HG03565 (cell line): ENCODE data around the gene SMAD3.

Source experiments
- ATAC-seq: cut with Tn5 transposase; IDR thresholded peaks from one replicate; pipeline ENCODE4 v1.9.1; 2021; ENCODE audit warnings: mild to moderate bottlenecking, moderate library complexity; ENCODE audit not compliant: unreplicated experiment

SMAD3 gene

GRCh38 chr15:67124911-67125588 lies 59.6 kb downstream of the SMAD3 start:
- no peak for ATAC-seq

GRCh38 chr15:67125589-67126502 lies 60.4 kb downstream of the SMAD3 start:
- no peak for ATAC-seq

DNA sequence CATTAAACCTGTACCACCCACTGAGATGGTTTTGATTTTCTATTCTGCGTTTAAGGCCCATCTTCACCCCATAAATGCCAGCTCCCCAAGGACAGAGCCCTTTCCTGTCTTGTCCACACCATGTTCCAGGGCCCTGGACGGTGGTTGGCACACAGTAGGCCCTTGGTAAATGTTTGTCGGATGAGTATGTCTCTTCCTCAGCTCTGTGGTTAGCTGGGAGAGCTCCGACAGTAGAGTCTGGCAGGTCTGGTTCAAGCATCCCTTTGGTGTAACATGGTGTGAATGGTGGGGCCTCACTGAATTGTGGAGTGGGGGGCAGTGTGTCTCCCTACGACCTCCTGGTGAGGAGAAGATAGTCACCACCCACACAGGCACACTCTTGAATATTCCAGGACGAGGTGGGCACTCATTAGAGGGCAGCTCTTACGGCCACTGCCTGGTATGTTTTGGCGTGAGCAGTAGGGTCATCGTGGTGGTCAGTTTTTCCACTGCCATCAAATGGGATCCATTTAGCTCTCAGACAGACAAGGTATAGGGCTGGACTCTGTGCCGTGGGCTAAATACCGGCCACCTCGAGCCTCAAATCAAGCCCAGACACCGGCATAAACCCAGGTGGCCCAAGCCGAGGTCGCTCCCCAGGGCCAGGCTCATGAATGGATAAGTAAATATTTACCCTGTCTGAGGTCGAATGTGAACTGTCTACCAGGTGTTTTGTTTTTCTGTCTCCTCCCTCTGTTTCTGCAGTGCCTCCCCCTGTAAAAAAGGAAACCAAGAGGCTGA lies 61.3 kb downstream of the SMAD3 start:
- no peak for ATAC-seq

- no peak for ATAC-seq
Observed at GRCh38 chr15:67127331-67127664, 61.9 kb downstream of the SMAD3 start.

- ATAC-seq, result no peak
Observed at GRCh38 chr15:67127965-67128364, 62.6 kb downstream of the SMAD3 start.

DNA sequence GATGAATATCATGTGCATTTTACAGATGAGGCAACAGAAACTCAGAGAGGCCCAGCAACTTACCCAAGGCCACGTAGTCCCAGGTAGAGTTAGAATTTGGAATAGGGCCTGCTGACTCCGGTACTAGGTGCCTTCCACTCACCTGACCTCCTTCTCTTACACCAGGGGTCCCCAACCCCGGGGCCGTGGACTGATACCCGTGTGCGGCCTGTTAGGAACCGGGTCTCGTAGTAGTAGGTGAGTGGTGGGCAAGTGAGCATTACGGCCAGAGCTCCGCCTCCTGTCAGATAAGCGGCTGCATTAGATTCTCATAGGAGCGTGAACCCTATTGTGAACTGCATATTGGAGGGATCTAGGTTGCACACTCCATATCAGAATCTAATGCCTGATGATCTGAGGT lies 64.8 kb downstream of the SMAD3 start:
- ATAC-seq, result no peak

DNA sequence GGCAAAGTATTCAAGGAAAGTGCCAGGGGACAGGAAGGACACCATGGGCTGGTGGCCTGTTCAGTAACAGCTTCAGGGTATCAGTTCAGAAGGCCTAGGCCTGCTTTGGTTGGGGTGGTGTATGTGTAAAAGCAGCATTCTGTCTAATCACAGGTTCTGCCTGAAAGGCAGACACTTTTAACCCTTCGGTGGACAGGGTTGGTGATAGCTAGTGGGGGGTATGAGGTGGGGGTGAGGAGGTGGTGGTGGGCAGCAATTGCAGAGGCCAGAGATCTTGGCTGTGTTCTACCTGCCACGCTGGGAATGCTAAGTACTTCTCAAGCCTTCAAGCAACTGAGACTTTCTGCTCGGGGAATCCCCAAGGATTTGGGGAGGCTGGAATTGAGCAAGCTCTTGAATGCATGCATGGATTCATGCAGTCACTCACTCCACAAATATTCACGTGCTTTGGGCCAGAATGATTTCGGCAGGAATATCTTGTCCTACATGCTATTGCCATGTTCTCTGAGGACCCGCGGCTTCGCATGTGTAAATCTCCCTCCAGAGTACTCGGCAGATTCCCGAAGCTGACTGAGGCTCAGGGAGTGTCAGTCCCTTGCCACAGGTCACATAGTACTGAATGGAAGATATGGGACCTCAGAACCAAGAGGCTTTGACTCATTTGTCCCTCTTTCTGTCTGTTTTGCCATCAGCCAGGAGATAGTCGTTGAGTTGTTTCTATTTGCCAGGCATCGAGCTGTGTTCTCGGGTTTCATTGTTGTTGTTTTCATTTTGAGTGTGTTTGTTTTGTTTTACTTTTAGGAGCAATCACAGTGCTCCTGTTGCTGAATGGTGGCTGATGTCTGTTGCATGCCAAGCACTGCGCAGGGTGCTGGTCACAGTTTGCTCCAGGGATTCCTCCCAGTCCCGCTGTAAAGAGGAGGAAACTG lies 65.5 kb downstream of the SMAD3 start:
- no peak for ATAC-seq

DNA sequence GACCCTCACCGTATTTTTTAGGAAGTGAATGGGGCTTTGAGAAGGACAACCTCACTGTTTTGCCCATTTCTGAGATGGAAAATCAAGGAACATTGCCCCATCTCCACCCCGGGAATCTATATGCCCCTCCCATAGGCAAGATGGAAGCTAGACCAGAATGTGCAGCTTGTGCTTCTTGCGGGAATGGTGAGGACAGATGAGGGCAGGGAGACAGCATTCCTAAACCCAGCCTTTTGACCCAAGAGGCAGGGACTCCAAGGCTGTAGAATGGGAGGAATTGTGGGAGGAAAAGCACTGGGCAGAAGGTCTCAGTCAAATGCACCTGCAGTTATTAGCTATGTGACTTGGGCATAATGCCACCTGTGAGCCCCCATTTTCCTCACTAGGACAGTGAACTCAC lies 66.9 kb downstream of the SMAD3 start:
- no peak for ATAC-seq

GRCh38 chr15:67133026-67133425 lies 67.6 kb downstream of the SMAD3 start:
- ATAC-seq, result no peak

GRCh38 chr15:67133738-67134066 lies 68.3 kb downstream of the SMAD3 start:
- no peak for ATAC-seq

DNA sequence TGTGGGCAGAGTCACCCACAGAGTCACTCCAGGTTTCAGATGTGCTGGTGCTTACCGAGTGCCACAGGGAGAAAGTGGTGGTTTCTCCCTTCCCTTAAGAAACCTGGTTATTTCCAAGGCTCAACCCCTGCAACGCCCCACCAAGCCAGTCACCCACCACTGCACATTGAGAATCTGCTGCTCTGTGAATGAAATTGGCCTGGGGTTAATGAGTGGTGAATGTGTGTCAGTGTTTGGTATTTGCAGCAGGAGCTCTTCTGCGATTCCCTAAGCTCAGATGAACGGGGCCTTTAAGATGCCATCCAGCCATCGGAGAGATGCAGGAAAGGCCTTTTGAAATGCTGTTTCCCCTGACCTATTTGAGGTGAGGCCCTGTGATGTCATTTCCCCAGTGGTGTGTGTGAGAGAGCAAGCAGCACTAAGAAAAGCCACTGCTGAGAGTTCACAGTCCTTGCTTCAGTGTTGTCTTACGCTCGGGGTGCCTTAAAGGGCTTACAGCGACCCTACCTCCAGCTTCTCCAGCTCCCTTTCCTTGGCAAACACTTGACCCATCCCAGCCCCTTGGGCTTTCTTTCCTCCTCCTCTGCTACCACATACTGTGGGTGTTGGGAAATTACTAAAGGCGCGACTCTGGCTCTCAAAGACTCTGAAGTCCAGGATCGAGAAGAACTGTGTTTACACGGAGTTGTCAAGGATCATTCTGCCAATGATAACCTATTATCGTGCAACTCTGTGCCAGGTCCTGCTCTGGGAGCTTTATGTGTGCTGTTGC lies 68.9 kb downstream of the SMAD3 start:
- ATAC-seq, result peak; percentile 70

- ATAC-seq, result no peak
Observed at GRCh38 chr15:67134871-67135492, 69.6 kb downstream of the SMAD3 start.

DNA sequence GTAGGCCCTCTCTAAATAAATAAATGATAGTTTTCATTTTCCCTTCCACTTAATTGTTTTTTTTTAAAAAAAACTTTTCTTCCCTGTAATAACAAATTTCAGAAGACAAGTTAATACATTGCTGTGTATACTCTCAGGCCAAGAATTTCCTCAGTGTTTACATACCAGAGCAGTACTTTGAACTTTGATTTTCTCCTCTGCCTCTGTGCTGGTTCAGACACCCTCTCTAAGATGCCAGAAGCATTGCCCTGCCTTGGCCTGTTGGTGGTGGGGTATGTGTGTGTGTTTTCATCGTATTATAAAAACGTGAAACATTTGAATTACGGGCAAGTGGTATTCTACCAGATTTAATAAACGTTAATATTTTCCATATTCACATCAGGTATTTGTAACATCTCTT lies 70.1 kb downstream of the SMAD3 start:
- ATAC-seq, result no peak

GRCh38 chr15:67136802-67137201 lies 71.4 kb downstream of the SMAD3 start:
- no peak for ATAC-seq

DNA sequence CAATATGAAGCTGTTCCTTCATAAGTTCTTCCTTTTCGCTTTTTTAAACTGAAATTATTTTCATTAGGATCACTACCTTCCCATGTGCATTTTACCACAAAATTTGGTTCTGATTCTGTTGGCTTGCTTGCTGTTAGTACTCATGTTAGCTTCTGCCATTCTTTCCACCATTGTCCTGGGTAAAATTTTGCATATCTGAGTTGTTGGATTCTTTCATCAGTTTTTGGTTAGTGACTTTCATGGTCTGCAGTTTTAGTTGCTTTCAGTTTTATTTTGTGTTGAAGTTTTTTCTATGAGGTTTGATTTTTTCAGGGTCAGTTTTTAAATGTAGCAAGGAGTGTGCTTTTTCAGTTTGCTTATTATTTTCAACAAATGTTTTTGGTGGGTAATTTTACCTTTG lies 71.9 kb downstream of the SMAD3 start:
- no peak for ATAC-seq

DNA sequence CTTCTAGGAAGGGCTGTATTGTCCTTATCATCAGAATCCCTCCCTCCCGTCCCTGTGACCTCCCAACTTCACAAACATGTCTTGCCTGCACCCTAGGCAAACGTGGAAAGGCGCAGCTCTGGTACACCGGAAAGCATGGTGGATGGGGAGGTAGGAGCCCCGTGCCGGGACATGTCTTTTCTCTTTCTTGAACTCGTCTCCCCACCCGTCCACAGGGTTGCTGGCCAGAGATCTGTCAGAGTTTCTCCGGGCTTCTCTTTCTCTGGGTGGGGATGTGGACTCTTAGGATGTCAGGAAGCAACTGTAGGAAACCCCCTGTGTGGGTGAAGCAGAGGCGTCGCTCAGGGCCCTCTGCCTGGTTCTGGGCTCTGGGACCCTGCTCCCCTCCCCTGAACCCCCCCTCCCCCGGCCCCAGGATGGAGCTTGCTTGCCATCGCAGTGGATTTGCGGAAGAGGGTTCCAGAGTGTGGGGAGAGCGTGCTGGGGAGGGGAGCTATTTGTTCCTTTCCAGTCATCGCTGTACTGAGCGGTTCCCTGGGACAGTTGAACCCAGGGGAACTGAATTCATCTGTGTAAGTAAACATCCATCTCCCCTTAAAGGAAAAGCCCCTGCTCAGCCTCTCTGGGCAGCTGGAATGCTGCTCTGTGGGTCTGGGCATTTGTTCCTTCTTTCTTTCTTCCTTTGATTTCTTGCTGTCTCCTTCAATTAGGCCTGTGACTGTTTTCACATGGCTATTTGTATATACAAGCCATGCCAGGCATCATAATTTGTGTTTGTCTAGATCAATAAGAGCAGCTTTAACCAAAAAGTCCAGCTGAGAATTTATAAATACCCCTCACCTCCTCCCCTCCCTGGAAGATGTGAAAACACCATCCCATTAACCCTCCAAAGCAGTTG lies 72.8 kb downstream of the SMAD3 start:
- ATAC-seq, result no peak

GRCh38 chr15:67138891-67139855 lies 73.8 kb downstream of the SMAD3 start:
- ATAC-seq, result no peak
